Measurements from ENCODE around the gene DTWD2.

DNA sequence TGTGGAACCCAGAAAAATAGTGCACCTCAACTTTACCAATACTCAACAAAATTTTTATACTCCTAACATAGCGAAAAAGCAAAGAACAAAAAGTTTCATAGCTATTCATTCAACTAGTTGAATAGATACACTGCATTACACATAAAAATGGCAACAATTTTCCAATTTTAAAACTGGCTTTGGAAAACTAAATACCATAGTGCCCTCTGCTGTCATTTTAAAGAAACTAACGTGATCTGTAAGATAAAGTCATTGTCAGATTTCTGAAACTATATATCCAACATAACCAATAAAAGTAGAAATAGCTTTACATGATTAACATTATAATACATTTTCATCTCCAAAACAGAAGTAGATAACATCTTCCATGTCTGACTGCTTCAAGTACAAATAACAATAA lies 31.6 kb downstream of the DTWD2 start:
- TF ChIP-seq FOXA1 (IDR thresholded peaks at IDR 0.05), result no peak
- TF ChIP-seq SUZ12 (IDR thresholded peaks at IDR 0.05), result no peak
- no peak for TF ChIP-seq TARDBP (IDR thresholded peaks at IDR 0.05)
- TF ChIP-seq ZNF384 (IDR thresholded peaks at IDR 0.05), result no peak
- no peak for TF ChIP-seq BHLHE40 (IDR thresholded peaks at IDR 0.05; ENCODE audit: borderline replicate concordance)
- no peak for TF ChIP-seq CTBP1 (IDR thresholded peaks at IDR 0.05; ENCODE audit: borderline replicate concordance)
- TF ChIP-seq, protein P1, sequence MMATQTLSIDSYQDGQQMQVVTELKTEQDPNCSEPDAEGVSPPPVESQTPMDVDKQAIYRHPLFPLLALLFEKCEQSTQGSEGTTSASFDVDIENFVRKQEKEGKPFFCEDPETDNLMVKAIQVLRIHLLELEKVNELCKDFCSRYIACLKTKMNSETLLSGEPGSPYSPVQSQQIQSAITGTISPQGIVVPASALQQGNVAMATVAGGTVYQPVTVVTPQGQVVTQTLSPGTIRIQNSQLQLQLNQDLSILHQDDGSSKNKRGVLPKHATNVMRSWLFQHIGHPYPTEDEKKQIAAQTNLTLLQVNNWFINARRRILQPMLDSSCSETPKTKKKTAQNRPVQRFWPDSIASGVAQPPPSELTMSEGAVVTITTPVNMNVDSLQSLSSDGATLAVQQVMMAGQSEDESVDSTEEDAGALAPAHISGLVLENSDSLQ (IDR thresholded peaks at IDR 0.05), result no peak
- no peak for TF ChIP-seq ARNT (IDR thresholded peaks at IDR 0.05)
- no peak for TF ChIP-seq SP1 (IDR thresholded peaks at IDR 0.05)
- TF ChIP-seq ELF4 (IDR thresholded peaks at IDR 0.05), result no peak
- TF ChIP-seq FOXK2 (IDR thresholded peaks at IDR 0.05), result no peak
- TF ChIP-seq NFRKB (IDR thresholded peaks at IDR 0.05), result no peak

Measured in HEK293T (cell line).